ENCODE data around the gene TOR1A.
"Not testable (repeated sequence)": the region's sequence is repeated elsewhere in the genome, so short reads cannot be mapped to it uniquely, and the experiment has no call there.

The TOR1A gene

GRCh38 chr9:129779560-129780190 is 44.3 kb downstream of the TOR1A start:
- ChIA-PET CTCF (interaction anchor here (0.7 kb wide), 1 partner anchor 10 kb away, joined by 5 read pairs; no protein-coding TSS in a partner anchor), POLR2A (no interaction called here)

GRCh38 chr9:129778469-129778868 is 45.5 kb downstream of the TOR1A start:
- ChIA-PET POLR2A (no interaction called here), CTCF (interaction anchor here (0.7 kb wide), 1 partner anchor 51 kb away, joined by 3 read pairs; no protein-coding TSS in a partner anchor)
- no peak for DNase-seq (ENCODE audit: extremely low spot score)
- TF ChIP-seq L3MBTL2 (conservative IDR thresholded peaks at IDR 0.05): no peak
- TF ChIP-seq ARNT (IDR thresholded peaks at IDR 0.05): no peak
- TF ChIP-seq BHLHE40 (IDR thresholded peaks at IDR 0.05; ENCODE audit: borderline replicate concordance): no peak
- no peak for TF ChIP-seq FOXK2 (IDR thresholded peaks at IDR 0.05)

More at GRCh38 chr9:129779560-129780190, 44.3 kb downstream of the TOR1A start:
- TF ChIP-seq NFRKB (IDR thresholded peaks at IDR 0.05) (no peak), CTBP1 (IDR thresholded peaks at IDR 0.05; ENCODE audit: borderline replicate concordance) (no peak), ZNF384 (IDR thresholded peaks at IDR 0.05) (no peak), SP1 (IDR thresholded peaks at IDR 0.05) (no peak), BHLHE40 (IDR thresholded peaks at IDR 0.05; ENCODE audit: borderline replicate concordance) (no peak), FOXA1 (IDR thresholded peaks at IDR 0.05) (no peak), HDGF (IDR thresholded peaks at IDR 0.05; ENCODE audit: borderline replicate concordance) (no peak), L3MBTL2 (conservative IDR thresholded peaks at IDR 0.05) (no peak), TARDBP (IDR thresholded peaks at IDR 0.05) (no peak), FOXK2 (IDR thresholded peaks at IDR 0.05) (no peak)
- DNase-seq (ENCODE audit: extremely low spot score): no peak

GRCh38 chr9:129777769-129778130 is 46.2 kb downstream of the TOR1A start:
- ChIA-PET POLR2A (interaction anchor here (2.8 kb wide), 1 partner anchor 39 kb away, joined by 12 read pairs; no protein-coding TSS in a partner anchor), CTCF (interaction anchor here (0.6 to 2.7 kb wide), 4 partner anchors 40 to 135 kb away, joined by 3 to 12 read pairs (median 6); no protein-coding TSS in a partner anchor)
- DNase-seq (ENCODE audit: extremely low spot score): no peak

GRCh38 chr9:129776938-129777768 is 46.8 kb downstream of the TOR1A start:
- TF ChIP-seq FOXM1 (IDR thresholded peaks at IDR 0.05; ENCODE audit: borderline replicate concordance): no peak
- no peak for TF ChIP-seq L3MBTL2 (conservative IDR thresholded peaks at IDR 0.05)
- TF ChIP-seq LEF1 (IDR thresholded peaks at IDR 0.05; ENCODE audit: borderline replicate concordance): no peak
- no peak for TF ChIP-seq FOXA1 (IDR thresholded peaks at IDR 0.05)
- no peak for TF ChIP-seq SP1 (IDR thresholded peaks at IDR 0.05)
- TF ChIP-seq FOXK2 (IDR thresholded peaks at IDR 0.05): no peak
- TF ChIP-seq ZNF384 (IDR thresholded peaks at IDR 0.05): no peak
- DNase-seq (ENCODE audit: extremely low spot score): peak; percentile 35
- ChIA-PET POLR2A (interaction anchor here (0.9 to 2.8 kb wide), 6 partner anchors 13 to 40 kb away, joined by 3 to 12 read pairs (median 4); partner anchors contain the start of gene PTGES), CTCF (interaction anchor here (0.6 to 2.7 kb wide), 5 partner anchors 39 to 135 kb away, joined by 3 to 12 read pairs (median 6); no protein-coding TSS in a partner anchor)

More at GRCh38 chr9:129777769-129778130, 46.2 kb downstream of the TOR1A start:
- TF ChIP-seq ARNT (IDR thresholded peaks at IDR 0.05): no peak
- TF ChIP-seq ELF4 (IDR thresholded peaks at IDR 0.05): no peak
- TF ChIP-seq CTBP1 (IDR thresholded peaks at IDR 0.05; ENCODE audit: borderline replicate concordance): no peak
- TF ChIP-seq NFRKB (IDR thresholded peaks at IDR 0.05): no peak
- no peak for TF ChIP-seq HDGF (IDR thresholded peaks at IDR 0.05; ENCODE audit: borderline replicate concordance)
- no peak for TF ChIP-seq LEF1 (IDR thresholded peaks at IDR 0.05; ENCODE audit: borderline replicate concordance)
- no peak for TF ChIP-seq SUZ12 (IDR thresholded peaks at IDR 0.05)
- no peak for TF ChIP-seq BHLHE40 (IDR thresholded peaks at IDR 0.05; ENCODE audit: borderline replicate concordance)
- TF ChIP-seq FOXK2 (IDR thresholded peaks at IDR 0.05): no peak
- TF ChIP-seq TARDBP (IDR thresholded peaks at IDR 0.05): no peak
- no peak for TF ChIP-seq FOXM1 (IDR thresholded peaks at IDR 0.05; ENCODE audit: borderline replicate concordance)
- TF ChIP-seq L3MBTL2 (conservative IDR thresholded peaks at IDR 0.05): no peak
- no peak for TF ChIP-seq FOXA1 (IDR thresholded peaks at IDR 0.05)
- no peak for TF ChIP-seq ZNF384 (IDR thresholded peaks at IDR 0.05)
- no peak for TF ChIP-seq PKNOX1 (IDR thresholded peaks at IDR 0.05)

- ChIA-PET CTCF (interaction anchor here (1.1 to 2.7 kb wide), 4 partner anchors 39 to 134 kb away, joined by 4 to 12 read pairs (median 8); no protein-coding TSS in a partner anchor), POLR2A (interaction anchor here (0.9 to 2.8 kb wide), 6 partner anchors 14 to 40 kb away, joined by 3 to 12 read pairs (median 4); partner anchors contain the start of gene PTGES)
- no peak for DNase-seq (ENCODE audit: extremely low spot score)
- TF ChIP-seq LEF1 (IDR thresholded peaks at IDR 0.05; ENCODE audit: borderline replicate concordance) (no peak), ARNT (IDR thresholded peaks at IDR 0.05) (no peak), CTBP1 (IDR thresholded peaks at IDR 0.05; ENCODE audit: borderline replicate concordance) (no peak), BHLHE40 (IDR thresholded peaks at IDR 0.05; ENCODE audit: borderline replicate concordance) (no peak), FOXM1 (IDR thresholded peaks at IDR 0.05; ENCODE audit: borderline replicate concordance) (no peak), PKNOX1 (IDR thresholded peaks at IDR 0.05) (no peak), SUZ12 (IDR thresholded peaks at IDR 0.05) (no peak)
These were observed 47.4 kb downstream of the TOR1A start for GRCh38 chr9:129776566-129776937.

- not testable (repeated sequence) for DNase-seq (ENCODE audit: extremely low spot score)
- ChIA-PET POLR2A (interaction anchor here (0.9 to 2.8 kb wide), 2 partner anchors 23 to 37 kb away, joined by 3 to 12 read pairs; partner anchors contain the start of gene PTGES), CTCF (interaction anchor here (0.6 to 2.7 kb wide), 4 partner anchors 26 to 54 kb away, joined by 3 to 12 read pairs (median 6); no protein-coding TSS in a partner anchor)
These were observed 47.8 kb downstream of the TOR1A start for GRCh38 chr9:129776096-129776495.
